ENCODE measurements around the gene TGFBI.

TGFBI gene

GRCh38 chr5:136087961-136088871 is 59.4 kb downstream of the TGFBI start:
- no peak for TF ChIP-seq JUND (IDR thresholded peaks at IDR 0.05; ENCODE audit: low read depth)
- DNase-seq (ENCODE audit: low read depth in 1 of 2, low spot score in 1 of 2): peak in 1 of 2 experiments; percentile 18
- in situ Hi-C loops (cut with HindIII; ENCODE audit: low pct_unique_long_range_greater_than_20kb, low sequenced_read_pairs): no loop called here

GRCh38 chr5:136089791-136090190 is 61.0 kb downstream of the TGFBI start:
- peak in 1 of 2 experiments; percentile 10 for DNase-seq (ENCODE audit: low read depth in 1 of 2, low spot score in 1 of 2)
- in situ Hi-C loops (cut with HindIII; ENCODE audit: low pct_unique_long_range_greater_than_20kb, low sequenced_read_pairs): no loop called here
- TF ChIP-seq JUND (IDR thresholded peaks at IDR 0.05; ENCODE audit: low read depth): no peak

GRCh38 chr5:136090319-136090718 is 61.5 kb downstream of the TGFBI start:
- no peak for DNase-seq (ENCODE audit: low read depth in 1 of 2, low spot score in 1 of 2)
- in situ Hi-C loops (cut with HindIII; ENCODE audit: low pct_unique_long_range_greater_than_20kb, low sequenced_read_pairs): no loop called here
- no peak for TF ChIP-seq JUND (IDR thresholded peaks at IDR 0.05; ENCODE audit: low read depth)

GRCh38 chr5:136094189-136094912 is 65.6 kb downstream of the TGFBI start:
- in situ Hi-C loops (cut with HindIII; ENCODE audit: low pct_unique_long_range_greater_than_20kb, low sequenced_read_pairs): no loop called here
- no peak for DNase-seq (ENCODE audit: low read depth in 1 of 2, low spot score in 1 of 2)
- no peak for TF ChIP-seq JUND (IDR thresholded peaks at IDR 0.05; ENCODE audit: low read depth)

GRCh38 chr5:136094913-136095641 is 66.3 kb downstream of the TGFBI start:
- no peak for DNase-seq (ENCODE audit: low read depth in 1 of 2, low spot score in 1 of 2)
- TF ChIP-seq JUND (IDR thresholded peaks at IDR 0.05; ENCODE audit: low read depth): no peak
- in situ Hi-C loops (cut with HindIII; ENCODE audit: low pct_unique_long_range_greater_than_20kb, low sequenced_read_pairs): no loop called here

GRCh38 chr5:136098176-136098575 is 69.4 kb downstream of the TGFBI start:
- no peak for TF ChIP-seq JUND (IDR thresholded peaks at IDR 0.05; ENCODE audit: low read depth)
- in situ Hi-C loops (cut with HindIII; ENCODE audit: low pct_unique_long_range_greater_than_20kb, low sequenced_read_pairs): no loop called here
- no peak for DNase-seq (ENCODE audit: low read depth in 1 of 2, low spot score in 1 of 2)

- no peak for TF ChIP-seq JUND (IDR thresholded peaks at IDR 0.05; ENCODE audit: low read depth)
- DNase-seq (ENCODE audit: low read depth in 1 of 2, low spot score in 1 of 2): no peak
- in situ Hi-C loops (cut with HindIII; ENCODE audit: low pct_unique_long_range_greater_than_20kb, low sequenced_read_pairs): no loop called here
Measured at GRCh38 chr5:136099870-136100269, 71.1 kb downstream of the TGFBI start.

- in situ Hi-C loops (cut with HindIII; ENCODE audit: low pct_unique_long_range_greater_than_20kb, low sequenced_read_pairs): no loop called here
- no peak for DNase-seq (ENCODE audit: low read depth in 1 of 2, low spot score in 1 of 2)
- TF ChIP-seq JUND (IDR thresholded peaks at IDR 0.05; ENCODE audit: low read depth): no peak
Measured at GRCh38 chr5:136101884-136102283, 73.1 kb downstream of the TGFBI start.

- in situ Hi-C loops (cut with HindIII; ENCODE audit: low pct_unique_long_range_greater_than_20kb, low sequenced_read_pairs): no loop called here
- no peak for DNase-seq (ENCODE audit: low read depth in 1 of 2, low spot score in 1 of 2)
- TF ChIP-seq JUND (IDR thresholded peaks at IDR 0.05; ENCODE audit: low read depth): no peak
Measured at GRCh38 chr5:136103118-136103517, 74.3 kb downstream of the TGFBI start.

- no peak for TF ChIP-seq JUND (IDR thresholded peaks at IDR 0.05; ENCODE audit: low read depth)
- in situ Hi-C loops (cut with HindIII; ENCODE audit: low pct_unique_long_range_greater_than_20kb, low sequenced_read_pairs): no loop called here
- DNase-seq (ENCODE audit: low read depth in 1 of 2, low spot score in 1 of 2): no peak
Measured at GRCh38 chr5:136104306-136104965, 75.6 kb downstream of the TGFBI start.

GRCh38 chr5:136106351-136107031 is 77.7 kb downstream of the TGFBI start:
- in situ Hi-C loops (cut with HindIII; ENCODE audit: low pct_unique_long_range_greater_than_20kb, low sequenced_read_pairs): no loop called here
- no peak for TF ChIP-seq JUND (IDR thresholded peaks at IDR 0.05; ENCODE audit: low read depth)
- no peak for DNase-seq (ENCODE audit: low read depth in 1 of 2, low spot score in 1 of 2)

- in situ Hi-C loops (cut with HindIII; ENCODE audit: low pct_unique_long_range_greater_than_20kb, low sequenced_read_pairs): no loop called here
- TF ChIP-seq JUND (IDR thresholded peaks at IDR 0.05; ENCODE audit: low read depth): no peak
- no peak for DNase-seq (ENCODE audit: low read depth in 1 of 2, low spot score in 1 of 2)
Measured at GRCh38 chr5:136108180-136108611, 79.4 kb downstream of the TGFBI start.
